Endothelial cell of umbilical vein (primary cell): ENCODE results near the gene STK24.

Experiments
- JUN ChIP-seq: IDR thresholded peaks from 2 replicates; pipeline ENCODE4 v1.6.1; 2011; ENCODE audit warnings: borderline replicate concordance, low read depth; ENCODE audit not compliant: insufficient read length, insufficient read depth
- TF ChIP-seq, protein P1 (sequence below), 2 donors: IDR thresholded peaks; 1 replicate in 1 of 2; 2 replicates in 1 of 2; pipeline ENCODE4 v1.5.1; 2011; ENCODE audit warnings: low read length in 2 of 2, mild to moderate bottlenecking in 2 of 2, moderate library complexity in 2 of 2, control low read depth in 1 of 2, inconsistent platforms in 1 of 2, low read depth in 1 of 2; ENCODE audit not compliant: insufficient read depth in 1 of 2; ENCODE audit errors: extremely low read depth in 1 of 2

DNA sequence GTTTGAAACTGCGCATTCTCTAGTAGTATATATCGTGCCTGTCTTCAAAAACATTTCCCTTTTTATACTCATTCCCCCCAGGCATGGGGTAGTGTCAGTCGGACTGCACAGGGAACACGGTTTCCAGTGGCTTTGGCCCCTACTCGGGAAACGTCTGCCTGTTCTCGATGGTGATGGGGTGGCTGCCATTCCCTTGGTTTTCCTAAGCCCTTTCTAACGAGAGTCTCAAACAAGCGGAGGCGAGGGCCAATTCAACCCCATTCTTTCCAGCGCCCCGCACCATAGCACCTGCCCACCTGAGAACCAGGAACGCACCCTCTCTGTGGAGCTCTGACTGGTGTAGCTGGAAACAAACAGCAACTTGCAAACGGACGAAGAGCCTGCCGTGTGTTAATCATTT, 127.6 kb downstream of the STK24 start:
- TF ChIP-seq, protein P1, sequence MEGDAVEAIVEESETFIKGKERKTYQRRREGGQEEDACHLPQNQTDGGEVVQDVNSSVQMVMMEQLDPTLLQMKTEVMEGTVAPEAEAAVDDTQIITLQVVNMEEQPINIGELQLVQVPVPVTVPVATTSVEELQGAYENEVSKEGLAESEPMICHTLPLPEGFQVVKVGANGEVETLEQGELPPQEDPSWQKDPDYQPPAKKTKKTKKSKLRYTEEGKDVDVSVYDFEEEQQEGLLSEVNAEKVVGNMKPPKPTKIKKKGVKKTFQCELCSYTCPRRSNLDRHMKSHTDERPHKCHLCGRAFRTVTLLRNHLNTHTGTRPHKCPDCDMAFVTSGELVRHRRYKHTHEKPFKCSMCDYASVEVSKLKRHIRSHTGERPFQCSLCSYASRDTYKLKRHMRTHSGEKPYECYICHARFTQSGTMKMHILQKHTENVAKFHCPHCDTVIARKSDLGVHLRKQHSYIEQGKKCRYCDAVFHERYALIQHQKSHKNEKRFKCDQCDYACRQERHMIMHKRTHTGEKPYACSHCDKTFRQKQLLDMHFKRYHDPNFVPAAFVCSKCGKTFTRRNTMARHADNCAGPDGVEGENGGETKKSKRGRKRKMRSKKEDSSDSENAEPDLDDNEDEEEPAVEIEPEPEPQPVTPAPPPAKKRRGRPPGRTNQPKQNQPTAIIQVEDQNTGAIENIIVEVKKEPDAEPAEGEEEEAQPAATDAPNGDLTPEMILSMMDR (IDR thresholded peaks at IDR 0.05; ENCODE audit: extremely low read depth in 1 of 2, insufficient read depth in 1 of 2, low read depth in 1 of 2, low read length in 2 of 2): no peak
- no peak for TF ChIP-seq JUN
